22Rv1 (cell line): ENCODE measurements around the gene TPSG1.

ENCODE experiments used
- CTCF ChIP-seq: fragments of 450-650 bp; IDR thresholded peaks from 2 replicates; pipeline ENCODE4 v1.5.1; 2017; ENCODE audit warnings: mild to moderate bottlenecking
- ZFX ChIP-seq: fragments of 450-650 bp; IDR thresholded peaks from 2 replicates; pipeline ENCODE4 v1.6.1; 2017; ENCODE audit warnings: antibody characterized with exemption, borderline replicate concordance

- no peak for TF ChIP-seq CTCF
- no peak for TF ChIP-seq ZFX
These were observed 40.1 kb upstream of the TPSG1 start for GRCh38 chr16:1265090-1265630.
